Skeletal muscle satellite cell (primary cell): ENCODE measurements around the gene HPN.
A peak's percentile ranks its signal among the peaks of the same experiment; 100 is the strongest.

ENCODE experiments used
- H3K27me3 ChIP-seq: 2 replicates; pipeline ENCODE4 v1.7.0; 2013; ENCODE audit warnings: low read length; ENCODE audit not compliant: control insufficient read depth, insufficient read depth
- H3K36me3 ChIP-seq: 2 replicates; pipeline ENCODE4 v1.7.0; 2013; ENCODE audit warnings: mild to moderate bottlenecking, control low read depth, low read length; ENCODE audit not compliant: insufficient read depth
- H3K4me1 ChIP-seq: 2 replicates; pipeline ENCODE4 v1.7.0; 2013; ENCODE audit warnings: low read length; ENCODE audit not compliant: control insufficient read depth, insufficient read depth
- H3K4me2 ChIP-seq: 2 replicates; pipeline ENCODE4 v1.7.0; 2013; ENCODE audit warnings: mild to moderate bottlenecking, low read length
- H3K4me3 ChIP-seq: 2 replicates; pipeline ENCODE4 v1.7.0; 2013; ENCODE audit warnings: low read length
- H3K9ac ChIP-seq: 2 replicates; pipeline ENCODE4 v1.7.0; 2013; ENCODE audit warnings: mild to moderate bottlenecking, low read depth, low read length, moderate library complexity
- H3K9me3 ChIP-seq: replicated peaks from 2 replicates; pipeline ENCODE4 v1.7.0; 2013; ENCODE audit warnings: mild to moderate bottlenecking, control low read depth, low read length

HPN gene

GRCh38 chr19:35105411-35106290 is 64.1 kb downstream of the HPN start:
- Histone ChIP-seq H3K9ac (no peak overlapping the region), H3K4me1 (no peaks in the 10 kb centered on the region), H3K9me3 (no peaks in the 10 kb centered on the region), H3K4me2 (no peak overlapping the region), H3K4me3 (no peak overlapping the region), H3K36me3 (no peaks in the 10 kb centered on the region), H3K27me3 (peaks cover 16% of the 10 kb centered on the region)

GRCh38 chr19:35106291-35106583 is 64.7 kb downstream of the HPN start:
- Histone ChIP-seq H3K4me1 (no peaks in the 10 kb centered on the region), H3K9ac (no peak overlapping the region), H3K36me3 (no peaks in the 10 kb centered on the region)

DNA sequence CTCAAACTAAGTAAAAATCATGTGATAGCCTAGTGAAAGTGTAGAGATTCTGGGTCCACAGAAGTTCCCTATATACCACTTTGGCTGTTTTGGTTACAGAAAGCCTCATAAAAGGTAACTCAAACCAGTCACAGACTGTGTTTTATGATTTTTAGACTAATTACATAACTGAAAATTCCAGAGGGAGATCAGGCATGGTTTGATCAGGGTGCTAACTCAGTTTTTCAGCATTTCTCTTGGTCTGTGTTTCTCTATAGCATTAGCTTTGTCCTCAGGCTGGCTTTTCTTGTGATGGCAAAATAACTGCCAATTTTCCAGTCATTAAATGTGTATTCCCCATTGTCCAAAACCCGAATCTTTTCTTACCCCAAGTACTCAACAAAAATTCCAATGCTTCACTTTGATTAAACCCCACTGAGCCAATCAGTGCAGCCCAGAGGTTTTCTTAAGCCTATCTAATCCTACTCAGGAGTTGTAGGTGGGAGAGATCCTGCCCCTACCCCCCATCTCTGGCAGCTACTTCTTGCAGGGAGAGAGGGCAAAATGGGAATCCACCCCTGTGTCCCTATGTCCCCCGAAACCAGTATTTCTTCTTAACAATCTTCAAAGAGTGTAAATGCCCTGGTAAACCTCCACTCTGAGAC is 65.5 kb downstream of the HPN start:
- H3K4me3 ChIP-seq: no peak overlapping the region
- H3K9ac ChIP-seq: no peak overlapping the region
- no peaks in the 10 kb centered on the region for H3K9me3 ChIP-seq
- no peaks in the 10 kb centered on the region for H3K4me1 ChIP-seq
- no peaks in the 10 kb centered on the region for H3K36me3 ChIP-seq
- H3K4me2 ChIP-seq: no peak overlapping the region
- H3K27me3 ChIP-seq: peaks cover 12% of the 10 kb centered on the region

More at GRCh38 chr19:35106291-35106583, 64.7 kb downstream of the HPN start:
- peaks cover 12% of the 10 kb centered on the region for H3K27me3 ChIP-seq
- H3K9me3 ChIP-seq: no peaks in the 10 kb centered on the region
- H3K4me3 ChIP-seq: no peak overlapping the region
- no peak overlapping the region for H3K4me2 ChIP-seq

DNA sequence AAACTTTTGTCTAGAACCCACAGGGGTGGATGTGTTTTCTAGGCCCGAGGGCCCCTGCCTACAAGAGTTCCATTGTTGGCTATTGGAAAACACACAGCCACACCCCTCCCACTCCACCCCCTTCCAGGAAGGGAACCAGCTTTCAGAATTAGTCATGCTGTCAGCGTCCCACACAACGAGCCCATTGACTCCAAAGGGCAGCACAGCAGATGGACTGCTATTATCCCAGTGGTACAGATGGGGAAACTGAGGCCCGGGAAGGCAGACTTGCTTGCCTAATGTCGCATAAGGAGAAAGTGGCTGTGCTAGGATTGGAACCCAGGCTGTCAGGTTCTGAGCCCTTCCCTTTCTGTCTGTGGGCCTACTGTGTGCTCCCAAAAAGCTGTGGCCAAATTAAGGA is 66.0 kb downstream of the HPN start:
- H3K9me3 ChIP-seq: no peaks in the 10 kb centered on the region
- no peak overlapping the region for H3K4me3 ChIP-seq
- no peaks in the 10 kb centered on the region for H3K4me1 ChIP-seq
- peaks cover 12% of the 10 kb centered on the region for H3K27me3 ChIP-seq
- no peak overlapping the region for H3K9ac ChIP-seq
- no peaks in the 10 kb centered on the region for H3K36me3 ChIP-seq
- H3K4me2 ChIP-seq: no peak overlapping the region

GRCh38 chr19:35108730-35109129 is 67.2 kb downstream of the HPN start:
- H3K4me1 ChIP-seq: no peaks in the 10 kb centered on the region
- H3K4me3 ChIP-seq: no peak overlapping the region
- no peak overlapping the region for H3K9ac ChIP-seq
- peaks cover 12% of the 10 kb centered on the region for H3K27me3 ChIP-seq
- no peaks in the 10 kb centered on the region for H3K36me3 ChIP-seq
- H3K9me3 ChIP-seq: no peaks in the 10 kb centered on the region
- no peak overlapping the region for H3K4me2 ChIP-seq

DNA sequence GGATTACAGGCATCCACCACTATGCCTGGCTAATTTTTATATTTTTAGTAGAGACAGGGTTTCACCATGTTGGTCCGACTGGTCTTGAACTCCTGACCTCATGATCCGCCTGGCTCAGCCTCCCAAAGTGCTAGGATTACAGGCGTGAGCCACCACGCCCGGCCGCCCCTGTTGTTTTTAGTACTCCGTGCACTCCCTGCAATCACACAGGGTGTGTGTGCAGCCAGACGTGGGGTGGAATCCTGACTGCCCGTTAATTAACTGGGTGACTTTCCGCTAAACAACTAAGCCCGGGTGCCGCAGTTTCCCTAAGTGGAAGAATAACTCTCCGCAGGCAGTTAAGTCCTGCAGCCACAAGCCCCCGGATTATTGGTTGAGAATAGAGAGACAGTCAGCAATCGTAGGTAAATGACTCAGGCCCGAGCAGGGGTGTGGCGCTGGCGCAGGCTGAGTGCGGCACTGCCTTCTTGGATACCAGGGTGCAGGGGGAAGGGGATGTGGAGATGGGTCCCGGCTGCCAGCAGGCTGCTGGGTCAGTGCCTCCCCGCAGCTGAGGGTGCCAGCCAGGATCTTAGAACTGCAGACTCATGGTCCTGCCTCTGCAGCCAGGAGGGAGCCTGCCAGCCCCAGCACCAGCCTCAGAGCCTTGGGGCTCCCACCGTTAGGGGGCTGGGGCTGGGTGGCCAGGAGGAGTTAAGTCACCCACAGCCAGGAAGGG is 68.0 kb downstream of the HPN start:
- H3K27me3 ChIP-seq: peaks cover 15% of the 10 kb centered on the region
- no peak overlapping the region for H3K4me2 ChIP-seq
- no peaks in the 10 kb centered on the region for H3K4me1 ChIP-seq
- H3K9me3 ChIP-seq: no peaks in the 10 kb centered on the region
- no peak overlapping the region for H3K4me3 ChIP-seq
- H3K36me3 ChIP-seq: no peaks in the 10 kb centered on the region
- no peak overlapping the region for H3K9ac ChIP-seq

DNA sequence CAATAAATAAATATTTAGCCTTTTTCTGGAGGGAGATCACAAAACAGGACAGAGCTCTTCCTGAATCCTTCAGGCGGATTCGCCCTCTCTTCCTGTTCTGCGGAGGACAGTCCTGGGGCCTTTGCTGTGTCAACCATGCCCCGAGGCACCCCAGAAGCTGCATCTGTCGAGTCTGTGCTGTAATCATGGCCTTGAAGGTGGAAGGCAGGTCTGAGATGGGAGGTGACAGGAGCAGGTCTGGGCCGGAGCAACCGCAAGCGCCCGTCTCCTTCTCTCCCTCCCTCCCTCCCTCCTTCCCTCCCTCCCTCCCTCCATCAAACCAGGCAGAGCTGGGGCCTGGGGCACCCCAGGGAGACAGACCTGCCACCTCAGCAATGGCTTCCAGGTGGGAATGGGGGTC is 69.5 kb downstream of the HPN start:
- Histone ChIP-seq H3K9ac (no peak overlapping the region), H3K4me3 (no peak overlapping the region), H3K4me2 (no peak overlapping the region), H3K4me1 (no peaks in the 10 kb centered on the region), H3K9me3 (no peaks in the 10 kb centered on the region), H3K27me3 (peaks cover 21% of the 10 kb centered on the region), H3K36me3 (no peaks in the 10 kb centered on the region)

DNA sequence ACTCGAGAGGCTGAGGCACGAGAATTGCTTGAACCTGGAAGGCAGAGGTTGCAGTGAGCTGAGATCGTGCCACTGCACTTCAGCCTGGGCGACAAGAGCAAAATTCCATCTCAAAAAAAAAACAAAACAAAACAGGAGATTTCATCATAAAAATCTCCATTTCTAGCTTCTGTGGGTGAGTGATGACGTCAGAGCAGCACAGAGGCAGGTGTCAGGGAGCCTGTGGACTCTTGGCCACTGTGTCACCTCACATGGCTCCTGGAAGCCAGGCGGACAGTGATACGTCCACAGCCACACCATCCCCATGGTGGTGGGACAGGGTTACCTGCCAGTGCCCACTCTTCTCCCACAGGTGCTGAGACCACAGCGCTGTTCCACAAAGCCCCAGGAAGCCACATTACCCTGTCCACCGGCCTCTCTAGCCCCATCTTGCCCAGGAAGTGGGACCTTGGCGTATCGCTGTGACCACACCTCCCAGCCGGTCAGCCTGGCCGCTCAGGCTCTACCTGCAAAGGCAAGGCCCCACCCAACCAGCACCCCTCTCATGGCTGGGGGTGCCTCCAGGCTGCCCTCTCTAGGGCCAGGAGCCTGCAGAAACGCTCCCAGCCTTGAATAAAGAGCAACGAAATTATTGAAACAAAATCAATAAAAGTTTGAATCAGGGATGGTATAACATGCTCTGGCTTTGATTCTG is 71.6 kb downstream of the HPN start:
- Histone ChIP-seq H3K4me3 (no peak overlapping the region), H3K9ac (no peak overlapping the region), H3K9me3 (no peaks in the 10 kb centered on the region), H3K27me3 (peaks cover 34% of the 10 kb centered on the region), H3K4me1 (no peaks in the 10 kb centered on the region), H3K4me2 (no peak overlapping the region), H3K36me3 (no peaks in the 10 kb centered on the region)

DNA sequence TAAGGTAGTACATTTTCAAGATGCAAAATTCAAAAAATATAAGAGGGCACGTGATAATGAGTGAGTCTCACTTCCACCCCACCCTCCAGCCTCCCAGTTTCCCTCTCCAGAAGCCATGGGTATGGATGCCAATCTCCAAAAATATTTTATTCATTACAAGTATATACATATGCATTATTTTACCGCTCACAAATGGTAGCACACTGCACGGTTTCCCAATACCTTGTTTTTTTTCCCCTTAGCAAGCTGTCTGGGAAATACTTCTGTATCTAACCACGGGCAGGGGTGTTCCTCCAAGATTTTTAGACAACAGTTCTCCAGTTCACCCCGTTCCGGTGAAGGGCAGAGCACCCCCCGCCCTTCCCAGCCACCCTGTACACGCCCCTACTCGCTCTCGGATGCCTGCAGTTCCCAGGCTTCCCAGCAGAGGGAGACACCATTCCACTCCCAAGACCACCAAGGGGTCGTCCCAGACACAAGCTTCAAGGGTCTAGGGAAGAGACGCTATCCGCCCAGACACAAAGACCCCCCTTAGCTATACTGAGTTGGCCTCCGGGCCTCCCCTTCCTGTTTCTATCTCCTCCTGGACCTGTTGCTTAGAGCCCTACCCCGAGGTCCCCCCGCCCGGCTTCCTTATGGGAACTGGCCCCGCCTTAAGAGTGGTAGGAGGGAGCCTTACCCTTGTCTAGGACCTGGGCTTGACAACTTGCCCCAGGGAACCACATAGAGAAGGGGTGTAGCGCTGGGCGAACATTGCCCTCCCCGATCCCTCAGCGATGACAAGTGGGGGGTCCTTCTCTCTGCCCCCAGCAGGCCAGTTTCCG is 73.0 kb downstream of the HPN start:
- Histone ChIP-seq H3K4me2 (peak overlapping the region; percentile 15), H3K9ac (no peak overlapping the region), H3K4me1 (no peaks in the 10 kb centered on the region), H3K4me3 (no peak overlapping the region), H3K9me3 (no peaks in the 10 kb centered on the region), H3K36me3 (no peaks in the 10 kb centered on the region), H3K27me3 (peaks cover 26% of the 10 kb centered on the region)

DNA sequence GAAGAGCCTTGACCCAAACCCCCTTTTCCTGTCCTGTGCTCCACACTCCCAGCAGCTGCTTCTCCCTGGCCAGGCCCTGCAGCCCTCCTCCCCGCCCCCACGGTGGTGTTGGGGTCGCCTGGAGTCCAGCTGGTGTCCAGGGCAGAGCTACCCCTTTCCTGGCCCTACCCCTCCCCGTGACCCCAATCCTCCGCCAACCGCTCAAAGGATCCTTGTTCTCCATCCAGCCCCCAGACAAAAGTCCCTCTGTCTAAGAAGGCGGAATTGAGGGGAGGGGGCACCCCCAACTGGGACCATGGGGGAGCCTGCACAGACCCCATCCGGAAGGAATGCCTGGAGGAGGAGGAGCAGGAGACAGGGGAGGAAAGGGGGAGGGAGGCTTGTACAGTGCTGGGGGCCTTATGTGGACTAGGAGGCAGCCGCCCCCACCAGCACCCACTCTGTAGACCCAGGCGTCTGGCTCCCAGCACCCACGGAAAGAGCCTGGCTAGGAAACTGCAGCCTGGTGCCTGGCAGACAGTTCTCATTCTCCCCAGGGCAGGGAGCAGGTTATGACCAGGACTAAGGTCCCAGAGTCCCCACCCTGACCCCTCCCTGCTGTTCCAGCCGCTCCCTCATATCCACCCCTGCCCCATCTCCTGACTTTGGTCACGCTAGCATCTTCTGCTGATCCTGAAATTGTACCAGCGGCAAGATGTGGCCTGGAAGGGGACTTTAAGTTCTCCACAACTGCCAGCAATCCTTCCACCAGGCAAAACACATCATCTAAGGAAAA is 73.8 kb downstream of the HPN start, which contains the start of gene FXYD3:
Gene FXYD3, plus strand, starts transcription at position 647 of the 775 bp plus-strand sequence. CDS start 3,554 bp downstream, outside the sequence.
- H3K4me1 ChIP-seq: peaks cover 1% of the 10 kb centered on the region
- H3K4me2 ChIP-seq: peak within 1 kb of the TSS; percentile 15
- H3K36me3 ChIP-seq: no peaks in the 10 kb centered on the region
- H3K27me3 ChIP-seq: peaks cover 21% of the 10 kb centered on the region
- no peak within 1 kb of the TSS for H3K9ac ChIP-seq
- no peak within 1 kb of the TSS for H3K4me3 ChIP-seq
- no peaks in the 10 kb centered on the region for H3K9me3 ChIP-seq
